GM12865 (cell line): ENCODE results near the gene LRRC59.

Source experiments
- DNase-seq: peaks from one replicate; pipeline ENCODE4 v3.0.0; 2010; ENCODE audit warnings: low read depth
- H3K4me3 ChIP-seq: 2 replicates; pipeline ENCODE4 v1.5.1; 2011; ENCODE audit warnings: mild to moderate bottlenecking, low read depth, low read length, control low read depth
- CTCF ChIP-seq: IDR thresholded peaks from 2 replicates; pipeline ENCODE4 v1.5.1; 2011; ENCODE audit warnings: low read length, control low read depth, low read depth, inconsistent platforms; ENCODE audit not compliant: insufficient read depth; ENCODE audit errors: missing control alignments

LRRC59 gene

GRCh38 chr17:50397111-50397918 is at the start of gene LRRC59:
LRRC59 (minus strand) TSS chr17:50397523; CDS start chr17:50397317, 206 bp downstream.
- peak; percentile 99 for TF ChIP-seq CTCF
- peak; percentile 93 for DNase-seq
- peak within 1 kb of the TSS; percentile 96 for H3K4me3 ChIP-seq

- TF ChIP-seq CTCF = no peak
- DNase-seq = no peak
- no peak overlapping the region for H3K4me3 ChIP-seq
Measured at GRCh38 chr17:50445730-50446325, 48.5 kb upstream of the LRRC59 start.

GRCh38 chr17:50444841-50445715 is 47.8 kb upstream of the LRRC59 start:
- no peak for DNase-seq
- TF ChIP-seq CTCF = no peak
- no peak overlapping the region for H3K4me3 ChIP-seq

GRCh38 chr17:50443505-50443974 is 46.2 kb upstream of the LRRC59 start:
- TF ChIP-seq CTCF = no peak
- DNase-seq = no peak
- no peak overlapping the region for H3K4me3 ChIP-seq

- no peak for TF ChIP-seq CTCF
- DNase-seq = no peak
- H3K4me3 ChIP-seq = no peak overlapping the region
Measured at GRCh38 chr17:50440838-50441829, 43.8 kb upstream of the LRRC59 start.
